MCF 10A (cell line): Measurements from ENCODE around the gene PDE4D. TPM values are rescaled to one million over a fixed set of nuclear protein-coding genes. Genes with fewer than 3 reads are reported as not detected.

Source experiments
- BruUV-seq: library from RNA; stranded (reverse); fragments of 400-500 nt; replicated peaks from 2 replicates; lab custom pipeline; 2021; lab: Mats Ljungman, UMichigan
- CTCF ChIA-PET: fragments of 300-600 bp; sonication (Branson Sonifier 250); formaldehyde crosslinking; extraction: SDS; loops from one replicate; lab custom pipeline; 2021; ENCODE audit warnings: antibody characterized with exemption, inconsistent platforms; lab: Yijun Ruan, JAX
- POLR2A ChIA-PET: fragments of 300-600, 350-650 bp; sonication (Branson Sonifier 250); formaldehyde crosslinking; extraction: SDS; loops from one replicate; lab custom pipeline; 2020; ENCODE audit warnings: antibody characterized with exemption, inconsistent platforms; lab: Yijun Ruan, JAX
- DNase-seq: peaks from one replicate; pipeline ENCODE4 v3.0.0-alpha.2; 2018; ENCODE audit not compliant: unreplicated experiment
- H3K27ac Mint-ChIP-seq: one replicate; pipeline ENCODE4 v1.8.0; 2022; ENCODE audit warnings: mild to moderate bottlenecking, low read depth, mixed read lengths; ENCODE audit not compliant: unreplicated experiment
- H3K27me3 Mint-ChIP-seq: one replicate; pipeline ENCODE4 v1.8.0; 2022; ENCODE audit warnings: mixed read lengths; ENCODE audit not compliant: insufficient read depth, unreplicated experiment
- H3K36me3 Mint-ChIP-seq: one replicate; pipeline ENCODE4 v1.8.0; 2022; ENCODE audit warnings: mild to moderate bottlenecking, moderate library complexity, mixed read lengths; ENCODE audit not compliant: insufficient read depth, unreplicated experiment
- H3K4me1 Mint-ChIP-seq: one replicate; pipeline ENCODE4 v1.8.0; 2022; ENCODE audit warnings: mixed read lengths; ENCODE audit not compliant: insufficient read depth, unreplicated experiment
- H3K4me3 Mint-ChIP-seq: one replicate; pipeline ENCODE4 v1.8.0; 2022; ENCODE audit warnings: mild to moderate bottlenecking, moderate library complexity, mixed read lengths; ENCODE audit not compliant: unreplicated experiment
- H3K9me3 Mint-ChIP-seq: one replicate; pipeline ENCODE4 v1.8.0; 2022; ENCODE audit warnings: mixed read lengths; ENCODE audit not compliant: unreplicated experiment
- intact Hi-C: fragments of 100-400 bp; cut with micrococcal nuclease; formaldehyde crosslinking; loops from 2 replicates; pipeline ENCODE4 v1.14.1; 2022
- total RNA-seq: library from RNA; stranded (reverse); gene quantifications from 2 replicates; pipeline ENCODE4 v1.2.3, GENCODE V29; 2022
- TF ChIP-seq, protein P1 (sequence below): fragments of 200-600 bp; IDR thresholded peaks from one replicate; pipeline ENCODE4 v1.8.0; 2022; ENCODE audit warnings: antibody characterized with exemption, mild to moderate bottlenecking; ENCODE audit not compliant: unreplicated experiment

PDE4D gene
- total RNA-seq, 1 experiment from 2014 or later = 85.0 TPM

DNA sequence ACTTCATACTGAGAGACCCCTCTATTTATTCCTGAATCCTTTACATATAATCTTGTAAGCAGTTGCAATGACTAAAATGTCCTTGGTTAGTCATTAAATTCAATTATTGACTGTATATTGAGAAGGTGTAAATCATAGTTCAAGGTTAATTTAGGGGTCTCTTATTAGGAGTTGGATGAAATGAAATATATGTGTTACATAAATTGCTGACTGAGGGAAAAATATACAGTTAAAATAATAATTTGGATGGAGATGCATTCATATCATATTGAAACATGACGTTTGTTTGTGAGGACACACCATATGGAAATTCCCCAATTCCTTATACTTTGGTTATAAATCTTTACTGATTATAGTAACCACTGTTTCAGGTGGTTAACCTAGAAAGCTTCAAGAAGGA is 430.6 kb downstream of the PDE4D start:
- Mint-ChIP-seq H3K36me3 (peaks cover 12% of the 10 kb centered on the region), H3K27me3 (no peaks in the 10 kb centered on the region), H3K9me3 (no peaks in the 10 kb centered on the region), H3K27ac (no peak overlapping the region), H3K4me3 (no peak overlapping the region), H3K4me1 (peaks cover 11% of the 10 kb centered on the region)
- DNase-seq = no peak
- intact Hi-C loops = no loop called here
- TF ChIP-seq, protein P1, sequence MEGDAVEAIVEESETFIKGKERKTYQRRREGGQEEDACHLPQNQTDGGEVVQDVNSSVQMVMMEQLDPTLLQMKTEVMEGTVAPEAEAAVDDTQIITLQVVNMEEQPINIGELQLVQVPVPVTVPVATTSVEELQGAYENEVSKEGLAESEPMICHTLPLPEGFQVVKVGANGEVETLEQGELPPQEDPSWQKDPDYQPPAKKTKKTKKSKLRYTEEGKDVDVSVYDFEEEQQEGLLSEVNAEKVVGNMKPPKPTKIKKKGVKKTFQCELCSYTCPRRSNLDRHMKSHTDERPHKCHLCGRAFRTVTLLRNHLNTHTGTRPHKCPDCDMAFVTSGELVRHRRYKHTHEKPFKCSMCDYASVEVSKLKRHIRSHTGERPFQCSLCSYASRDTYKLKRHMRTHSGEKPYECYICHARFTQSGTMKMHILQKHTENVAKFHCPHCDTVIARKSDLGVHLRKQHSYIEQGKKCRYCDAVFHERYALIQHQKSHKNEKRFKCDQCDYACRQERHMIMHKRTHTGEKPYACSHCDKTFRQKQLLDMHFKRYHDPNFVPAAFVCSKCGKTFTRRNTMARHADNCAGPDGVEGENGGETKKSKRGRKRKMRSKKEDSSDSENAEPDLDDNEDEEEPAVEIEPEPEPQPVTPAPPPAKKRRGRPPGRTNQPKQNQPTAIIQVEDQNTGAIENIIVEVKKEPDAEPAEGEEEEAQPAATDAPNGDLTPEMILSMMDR = no peak
- POLR2A ChIA-PET = no interaction called here
- no TSS peak for BruUV-seq
- CTCF ChIA-PET = interaction anchor here (0.7 kb wide), 1 partner anchor 399 kb away, joined by 3 read pairs; no protein-coding TSS in a partner anchor

DNA sequence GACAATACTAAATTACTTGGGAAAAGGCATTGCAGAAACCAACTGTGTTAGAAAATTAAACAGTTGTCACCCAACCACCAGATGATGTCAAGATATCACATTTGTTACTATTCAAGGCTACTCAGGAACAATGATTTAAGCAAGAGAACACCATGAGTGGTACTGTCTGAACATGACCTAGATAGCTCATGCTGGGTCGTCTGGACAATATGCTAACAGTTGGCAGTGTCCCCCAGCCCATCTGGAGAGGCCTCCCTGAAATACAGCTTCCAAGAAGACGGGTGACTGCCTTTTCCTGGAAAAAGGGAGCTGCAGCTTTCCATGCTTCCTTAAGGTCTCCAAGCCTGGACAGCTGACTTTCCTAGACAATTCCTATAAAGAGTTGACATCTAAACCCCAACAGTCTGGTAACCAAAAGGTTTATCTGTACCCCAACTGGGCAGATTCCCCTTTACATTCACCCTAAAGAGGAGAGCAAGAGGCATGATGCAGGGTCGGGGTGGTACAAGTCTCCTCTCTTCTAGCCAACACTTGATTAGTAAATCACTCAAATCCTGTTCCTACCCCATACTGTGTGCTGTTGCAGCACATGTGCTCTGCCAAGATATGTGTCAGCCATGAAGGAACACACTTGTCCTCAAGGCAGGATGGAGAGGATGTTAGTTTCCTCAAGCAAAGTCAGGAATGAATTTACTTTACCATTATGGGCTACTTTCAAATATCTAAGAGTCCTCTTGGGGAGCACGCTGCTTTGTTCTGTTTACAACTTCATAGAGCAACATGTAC is 433.0 kb downstream of the PDE4D start:
- ChIA-PET POLR2A (interaction anchor here (0.6 kb wide), 2 partner anchors 89 to 306 kb away, joined by 3 read pairs; no protein-coding TSS in a partner anchor), CTCF (interaction anchor here (0.7 kb wide), 2 partner anchors 23 to 197 kb away, joined by 3 read pairs; no protein-coding TSS in a partner anchor)
- TF ChIP-seq, protein P1 = no peak
- H3K36me3 Mint-ChIP-seq = peaks cover 12% of the 10 kb centered on the region
- BruUV-seq = no TSS peak
- peaks cover 11% of the 10 kb centered on the region for H3K4me1 Mint-ChIP-seq
- DNase-seq = peak; percentile 13
- H3K4me3 Mint-ChIP-seq = no peak overlapping the region
- no peaks in the 10 kb centered on the region for H3K9me3 Mint-ChIP-seq
- intact Hi-C loops = no loop called here
- H3K27me3 Mint-ChIP-seq = no peaks in the 10 kb centered on the region
- H3K27ac Mint-ChIP-seq = no peak overlapping the region

DNA sequence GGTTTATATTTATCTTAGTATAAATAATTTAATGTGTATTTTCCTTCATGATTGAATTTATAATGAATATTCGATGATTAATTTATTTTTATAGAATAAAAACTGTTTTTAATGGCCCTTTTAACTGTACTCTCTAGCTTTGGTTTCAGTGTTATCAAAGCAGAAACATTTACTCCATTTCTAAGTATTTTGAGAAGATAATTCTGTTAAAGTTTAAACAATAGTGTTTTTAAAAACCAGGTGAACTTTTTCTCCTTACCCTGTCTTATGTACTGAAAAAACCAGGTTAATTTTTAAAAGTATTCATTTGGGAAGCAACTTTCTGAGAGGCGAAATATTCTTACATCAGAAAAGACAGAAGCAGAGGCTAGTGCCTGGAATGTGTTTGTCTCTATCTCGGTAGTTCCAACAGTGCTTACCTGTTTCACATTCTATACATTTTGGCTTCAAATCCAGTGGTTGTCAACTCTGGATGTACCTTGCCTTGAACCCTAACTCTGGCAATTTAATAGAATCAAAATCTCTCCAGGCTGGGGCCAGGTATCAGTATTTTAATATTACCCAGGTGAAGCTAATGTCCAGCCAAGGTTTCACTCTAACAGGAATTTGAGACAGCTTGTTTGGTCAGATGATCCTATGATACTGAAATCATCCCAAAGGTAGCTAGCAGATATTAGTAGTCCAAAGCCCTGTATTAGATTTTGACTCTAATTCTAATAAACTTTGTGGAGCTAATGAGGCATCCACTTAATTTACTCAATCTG is 434.4 kb downstream of the PDE4D start:
- intact Hi-C loops = no loop called here
- H3K27me3 Mint-ChIP-seq = no peaks in the 10 kb centered on the region
- no peak for DNase-seq
- peaks cover 19% of the 10 kb centered on the region for H3K36me3 Mint-ChIP-seq
- BruUV-seq = no TSS peak
- CTCF ChIA-PET = interaction anchor here (0.8 kb wide), 1 partner anchor 47 kb away, joined by 3 read pairs; no protein-coding TSS in a partner anchor
- POLR2A ChIA-PET = no interaction called here
- TF ChIP-seq, protein P1 = no peak
- no peaks in the 10 kb centered on the region for H3K9me3 Mint-ChIP-seq
- H3K27ac Mint-ChIP-seq = no peak overlapping the region
- peaks cover 5% of the 10 kb centered on the region for H3K4me1 Mint-ChIP-seq
- H3K4me3 Mint-ChIP-seq = no peak overlapping the region

DNA sequence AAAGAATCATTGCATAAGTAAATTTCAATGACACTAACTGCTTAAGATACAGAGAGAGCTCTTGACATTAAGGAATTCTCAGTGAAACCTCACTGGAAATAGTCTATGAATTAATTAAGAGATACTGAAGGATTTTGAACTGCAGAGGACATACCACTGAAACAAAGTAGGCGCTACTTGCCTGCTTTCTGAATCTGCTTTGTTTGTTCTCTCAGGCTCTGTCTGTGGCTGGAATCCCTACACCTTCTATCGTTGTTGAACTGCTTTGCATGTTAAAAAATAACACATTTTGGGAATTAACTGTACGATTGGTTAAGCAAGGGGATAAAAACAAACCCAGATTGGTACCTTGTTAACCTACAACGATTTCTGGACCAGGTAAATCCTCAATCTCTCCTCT is 435.2 kb downstream of the PDE4D start:
- intact Hi-C loops = no loop called here
- ChIA-PET POLR2A (interaction anchor here (0.6 kb wide), 1 partner anchor 40 kb away, joined by 3 read pairs; no protein-coding TSS in a partner anchor), CTCF (interaction anchor here (0.7 to 0.8 kb wide), 2 partner anchors 17 to 48 kb away, joined by 3 read pairs; no protein-coding TSS in a partner anchor)
- no peak for DNase-seq
- Mint-ChIP-seq H3K4me1 (peaks cover 5% of the 10 kb centered on the region), H3K9me3 (no peaks in the 10 kb centered on the region), H3K4me3 (no peak overlapping the region), H3K27ac (no peak overlapping the region), H3K36me3 (peaks cover 23% of the 10 kb centered on the region), H3K27me3 (no peaks in the 10 kb centered on the region)
- TF ChIP-seq, protein P1 = no peak
- BruUV-seq = no TSS peak
